Measurements from ENCODE around the gene RSRP1.

DNA sequence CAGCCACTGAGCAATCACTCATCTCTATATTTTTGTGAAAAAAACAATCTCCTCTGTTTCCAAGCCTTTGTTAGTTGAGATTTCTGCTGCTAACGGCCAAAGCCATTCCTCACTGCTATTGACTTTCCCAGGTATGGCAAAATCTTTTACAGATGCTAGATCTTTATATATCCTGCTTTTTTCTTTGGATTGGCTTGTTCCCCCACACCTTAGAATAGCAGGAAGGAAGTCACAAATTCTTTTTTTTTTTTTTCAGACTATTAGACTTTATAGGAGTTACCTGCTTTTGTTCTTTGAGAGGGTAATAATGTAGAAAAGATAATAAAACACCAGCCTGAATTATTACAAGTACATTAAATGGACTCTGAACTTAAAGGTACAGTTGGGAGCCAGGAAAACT is 39.2 kb downstream of the RSRP1 start:
- TF ChIP-seq POLR2A (IDR thresholded peaks at IDR 0.05; ENCODE audit: low read depth, low read length) (no peak), CTCF (IDR thresholded peaks at IDR 0.05; ENCODE audit: extremely low read depth in 1 of 2, insufficient read depth in 1 of 2, low read depth in 1 of 2, low read length in 2 of 2) (no peak), EZH2 (IDR thresholded peaks at IDR 0.05; ENCODE audit: borderline replicate concordance, low read depth, low read length, severe bottlenecking) (no peak)

Measured in endothelial cell of umbilical vein (primary cell).